Stimulated activated CD4-positive, alpha-beta T cell treated with anti-CD3 and anti-CD28 coated beads, TNF-alpha, amount 100 ng/mL, for 1 hour (primary cell): Measurements from ENCODE around the gene OVOL2.
"Not testable (repeated sequence)": the region's sequence is repeated elsewhere in the genome, so short reads cannot be mapped to it uniquely, and the experiment has no call there.

Experiments used
- DNase-seq, 3 donors: peaks; one replicate each; pipeline ENCODE4 v3.0.0-alpha.2; 2020; ENCODE audit warnings: low read depth in 3 of 3, low spot score in 1 of 3

Gene OVOL2

DNA sequence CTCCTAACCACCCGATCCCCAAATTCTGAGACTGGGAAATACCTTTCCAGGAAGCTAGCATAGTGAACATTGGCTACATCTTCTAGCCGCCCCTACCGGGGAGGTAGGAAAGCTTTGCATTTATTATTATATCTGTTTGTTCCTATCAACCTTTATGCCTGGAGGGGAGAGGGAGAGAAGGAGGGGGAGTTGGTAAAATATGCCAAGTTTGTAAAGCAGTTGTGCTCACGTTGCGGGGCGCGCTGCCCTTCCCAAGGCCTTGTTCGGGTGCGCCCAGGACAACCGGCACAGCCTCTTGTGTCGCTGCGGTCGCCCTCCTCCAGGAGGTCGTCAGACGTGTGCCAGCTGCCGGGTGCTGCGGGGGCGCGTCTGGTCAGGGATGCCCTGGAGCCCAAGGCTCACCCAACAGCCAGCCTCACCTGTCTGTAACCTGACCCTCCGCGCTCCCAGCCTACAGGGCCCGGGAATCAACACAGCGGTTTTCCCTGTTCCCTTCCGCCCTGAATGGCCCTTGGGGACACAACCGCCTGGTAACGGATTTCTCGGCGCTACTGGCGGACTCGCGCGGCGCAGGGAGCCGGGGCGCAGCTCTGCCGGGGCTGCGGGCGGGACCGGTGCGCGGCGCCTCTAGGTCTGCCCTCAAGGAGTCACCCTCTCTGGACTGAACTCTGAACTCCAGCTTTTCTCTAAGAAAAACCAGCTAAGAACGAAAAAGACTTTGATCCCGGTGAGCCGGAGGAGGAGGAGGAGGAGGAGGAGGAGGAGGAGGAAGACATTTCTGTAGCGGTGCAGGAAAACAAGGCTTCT is 1.1 kb upstream of the OVOL2 start:
- DNase-seq, result no peak

GRCh38 chr20:18057994-18058349 is 256 bp upstream of the OVOL2 start:
- DNase-seq, result no peak

DNA sequence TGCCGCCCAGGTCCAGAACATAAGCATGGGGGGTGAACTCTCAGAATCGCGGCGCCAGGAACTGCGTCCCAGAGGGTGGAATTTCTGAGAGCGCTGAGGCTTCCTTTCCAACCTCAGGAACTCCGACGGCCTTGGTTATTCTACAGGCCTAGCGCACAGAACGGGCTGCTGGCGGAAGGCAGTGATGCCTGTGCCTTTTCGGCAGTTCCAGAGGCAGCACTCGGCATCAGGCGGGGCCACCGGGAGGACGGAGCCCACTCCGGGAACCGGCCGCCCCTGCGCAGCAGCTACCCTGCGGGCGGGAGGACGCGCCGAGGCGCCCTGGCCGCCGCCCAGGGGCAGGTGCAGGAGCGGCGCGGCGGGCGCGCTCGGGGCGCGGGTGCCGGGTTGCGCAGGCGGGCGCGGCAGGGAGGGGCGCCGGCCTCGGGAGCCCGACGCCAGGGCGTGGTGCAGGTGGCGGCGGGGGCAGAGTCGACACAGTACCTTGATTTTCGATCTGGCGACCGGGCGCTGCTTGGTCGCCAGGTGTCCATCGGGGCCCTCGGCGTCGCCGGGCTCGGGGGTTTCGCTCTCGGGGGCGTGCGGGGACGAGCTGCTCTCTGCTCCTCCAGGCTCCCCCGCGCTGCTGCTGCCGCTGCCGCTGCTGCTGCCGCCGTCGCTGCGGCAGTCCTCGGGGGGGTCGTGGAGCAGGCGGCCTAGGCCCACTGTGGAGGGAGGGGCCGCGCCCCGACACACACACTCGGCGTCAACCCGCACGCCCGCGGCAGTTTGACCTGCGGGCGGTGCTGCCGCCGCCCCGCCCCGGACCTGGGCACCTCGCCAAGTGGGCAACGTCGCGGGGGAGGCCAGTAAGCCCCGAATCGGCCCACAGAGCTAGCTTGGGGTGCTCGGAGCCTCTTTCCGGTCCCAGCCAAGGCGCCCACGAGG is 1.3 kb downstream of the OVOL2 start:
- no peak for DNase-seq

GRCh38 chr20:18055261-18055660 is 2.5 kb downstream of the OVOL2 start:
- no peak for DNase-seq

GRCh38 chr20:18052856-18053255 is 4.9 kb downstream of the OVOL2 start:
- DNase-seq, result no peak

GRCh38 chr20:18050628-18051027 is 7.1 kb downstream of the OVOL2 start:
- no peak for DNase-seq

- no peak for DNase-seq
Observed at GRCh38 chr20:18048176-18048575, 9.5 kb downstream of the OVOL2 start.

DNA sequence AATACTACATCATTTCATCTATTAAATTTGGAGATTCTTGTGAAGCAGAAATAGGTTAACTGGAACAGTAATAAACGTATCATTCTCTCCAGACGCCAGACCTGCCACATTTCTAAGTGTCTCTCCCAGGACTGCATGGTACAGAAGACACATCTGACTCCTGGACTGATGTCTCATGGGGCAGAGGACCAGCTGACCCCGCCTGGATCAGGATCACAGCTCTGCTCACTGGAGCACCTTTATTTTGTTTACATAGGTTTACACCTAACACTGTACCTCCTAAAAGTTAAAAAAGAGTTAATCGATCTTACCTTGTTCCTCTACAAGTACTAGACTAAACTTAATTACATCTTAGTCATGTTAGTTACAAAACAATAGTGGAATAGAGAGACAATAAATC is 11.2 kb downstream of the OVOL2 start:
- DNase-seq, result no peak

DNA sequence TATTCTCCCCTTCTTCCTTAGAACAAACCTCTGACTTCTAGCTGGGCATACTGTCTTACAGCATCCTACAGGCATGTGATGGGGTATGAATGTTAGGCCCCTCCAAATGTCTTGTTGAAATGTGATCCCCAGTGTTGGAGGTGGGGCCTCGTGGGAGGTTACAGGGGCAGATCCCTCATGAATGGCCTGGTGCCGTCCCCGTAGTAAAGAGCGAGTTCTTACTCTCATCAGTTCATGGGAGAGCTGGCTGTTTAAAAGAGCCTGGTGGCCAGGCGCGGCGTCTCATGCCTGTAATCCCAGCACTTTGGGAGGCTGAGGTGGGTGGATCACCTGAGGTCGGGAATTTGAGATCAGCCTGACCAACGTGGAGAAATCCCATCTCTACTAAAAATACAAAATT is 15.5 kb downstream of the OVOL2 start:
- DNase-seq, result no peak

DNA sequence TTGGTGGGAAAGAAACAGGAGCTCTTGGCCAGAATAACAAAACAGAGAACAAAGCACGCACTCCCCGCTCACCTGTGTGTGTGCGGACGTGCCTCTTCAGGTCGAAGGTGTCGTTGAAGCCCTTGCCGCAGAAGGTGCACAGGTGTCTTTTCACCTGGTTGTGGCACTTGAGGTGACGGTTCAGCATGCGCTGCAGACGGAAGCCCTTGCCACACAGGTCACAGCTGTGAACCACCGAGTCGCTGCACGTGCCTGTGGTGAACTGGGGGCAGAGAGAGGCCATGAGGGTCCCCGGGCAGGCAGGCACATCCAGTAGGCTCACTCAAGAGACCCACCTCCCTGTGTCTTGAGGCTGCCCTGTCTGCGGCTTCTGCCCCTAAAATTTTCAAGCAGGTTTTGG is 16.3 kb downstream of the OVOL2 start:
- DNase-seq, result no peak

GRCh38 chr20:18039063-18039462 is 18.7 kb downstream of the OVOL2 start:
- DNase-seq, result no peak

GRCh38 chr20:18034039-18034438 is 23.7 kb downstream of the OVOL2 start:
- no peak for DNase-seq

DNA sequence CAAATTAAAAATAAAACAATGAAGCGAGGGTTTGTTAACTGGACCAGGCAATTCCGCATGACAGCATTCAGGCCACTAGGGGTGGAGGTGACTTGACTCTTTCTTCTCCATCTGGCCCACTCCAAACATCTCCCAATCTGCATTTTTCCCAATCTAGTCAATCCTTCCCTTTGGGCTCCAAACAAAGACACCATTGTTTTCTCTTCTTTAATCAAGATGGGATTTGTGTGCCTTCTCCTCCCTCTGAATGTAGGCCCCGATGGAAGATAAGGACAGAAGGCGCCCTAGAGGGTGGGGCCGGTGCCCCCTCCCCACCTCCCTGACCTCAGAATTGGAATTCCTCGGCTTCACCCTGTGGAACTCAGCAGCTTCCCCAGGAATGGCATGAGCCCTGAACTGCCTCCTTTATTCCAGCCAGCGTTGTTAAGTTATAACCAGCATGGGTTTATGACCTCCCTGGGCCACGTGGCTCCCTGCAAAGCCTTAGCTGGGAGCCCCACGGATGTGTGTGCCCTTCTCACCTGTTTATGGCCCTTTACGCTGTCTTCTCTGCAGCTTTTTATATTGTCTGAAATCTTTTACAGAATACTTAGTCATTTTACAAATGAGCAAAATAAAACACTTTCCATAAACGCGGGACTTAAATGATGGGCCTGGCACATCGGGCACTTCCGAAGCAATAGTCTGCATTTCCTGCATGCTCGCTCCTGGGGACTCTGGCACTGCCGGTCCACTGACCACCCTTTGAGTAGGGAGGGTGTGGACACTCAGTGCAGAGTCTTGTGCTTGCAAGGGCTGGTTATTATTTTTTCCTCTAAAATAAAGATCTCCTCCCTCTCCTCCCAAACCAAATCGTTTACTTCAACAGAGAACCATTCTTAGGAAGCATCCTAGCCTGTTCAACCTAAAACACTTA is 24.5 kb downstream of the OVOL2 start:
- DNase-seq, result no peak

- DNase-seq, result no peak
Observed at GRCh38 chr20:18031888-18032509, 25.7 kb downstream of the OVOL2 start.

DNA sequence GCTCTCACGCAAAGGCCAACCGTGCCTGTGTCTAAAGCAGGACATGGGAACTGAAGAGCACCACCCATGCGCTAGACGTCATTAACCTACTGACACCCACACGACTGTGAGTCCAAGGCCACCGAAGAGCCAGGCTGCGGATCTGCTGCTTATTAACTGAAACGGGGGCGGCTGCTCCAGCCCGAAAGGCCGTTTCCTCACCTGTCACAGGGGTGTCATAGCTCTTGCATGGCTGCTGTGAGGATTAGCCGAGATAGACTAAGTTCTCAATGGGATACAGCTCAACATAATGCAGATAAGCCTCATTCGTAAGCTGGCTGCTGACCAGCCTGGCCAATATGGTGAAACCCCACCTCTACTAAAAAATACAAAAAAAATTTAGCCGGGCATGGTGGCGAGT is 26.7 kb downstream of the OVOL2 start:
- no peak for DNase-seq

GRCh38 chr20:18030020-18030419 is 27.7 kb downstream of the OVOL2 start:
- no peak for DNase-seq

- not testable (repeated sequence) for DNase-seq
Observed at GRCh38 chr20:18027011-18027410, 30.7 kb downstream of the OVOL2 start.

DNA sequence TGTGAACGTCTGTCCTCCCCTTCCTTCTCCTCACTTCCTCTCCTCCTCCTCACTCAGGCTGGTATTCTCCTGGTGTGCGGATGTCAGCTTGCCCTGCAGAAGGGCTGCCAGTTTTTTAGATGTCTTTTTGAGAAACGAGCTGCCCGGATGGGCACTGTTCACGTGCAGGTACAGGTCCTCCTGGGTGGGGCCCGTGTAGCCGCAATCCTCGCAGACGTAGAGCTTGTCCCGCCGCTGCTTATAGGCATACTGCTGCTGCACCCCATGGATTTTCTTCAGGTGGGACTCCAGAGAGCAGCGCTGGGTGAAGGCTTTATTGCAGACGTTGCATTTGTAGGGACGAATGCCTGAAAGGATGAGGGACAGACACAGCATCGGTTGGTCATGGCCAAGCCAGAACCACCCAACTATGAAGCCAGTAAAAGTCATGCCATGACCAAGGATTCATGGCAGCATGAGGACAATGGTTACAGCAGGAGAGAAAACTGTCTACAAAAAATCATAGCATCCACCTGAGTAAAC is 33.0 kb downstream of the OVOL2 start:
- no peak for DNase-seq

DNA sequence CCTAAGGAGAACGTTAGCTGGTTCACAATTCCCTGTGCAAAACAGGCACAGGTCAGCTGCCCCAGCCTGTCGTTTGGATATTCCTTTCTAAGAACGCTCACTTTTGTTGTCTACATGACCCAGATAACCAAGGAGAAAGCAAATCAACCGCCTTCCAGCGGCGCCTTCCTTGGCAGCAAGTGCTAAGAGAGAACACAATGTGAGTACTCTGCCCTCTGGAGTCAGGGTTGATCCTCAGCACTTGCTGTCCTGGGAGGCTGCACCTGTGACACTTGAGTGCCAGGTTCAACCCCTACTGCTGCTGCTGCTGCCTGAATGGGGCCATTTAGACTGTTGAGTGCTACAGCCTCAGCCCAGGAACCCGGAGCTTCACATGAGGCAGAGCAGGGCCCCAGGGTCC is 36.8 kb downstream of the OVOL2 start:
- no peak for DNase-seq

DNA sequence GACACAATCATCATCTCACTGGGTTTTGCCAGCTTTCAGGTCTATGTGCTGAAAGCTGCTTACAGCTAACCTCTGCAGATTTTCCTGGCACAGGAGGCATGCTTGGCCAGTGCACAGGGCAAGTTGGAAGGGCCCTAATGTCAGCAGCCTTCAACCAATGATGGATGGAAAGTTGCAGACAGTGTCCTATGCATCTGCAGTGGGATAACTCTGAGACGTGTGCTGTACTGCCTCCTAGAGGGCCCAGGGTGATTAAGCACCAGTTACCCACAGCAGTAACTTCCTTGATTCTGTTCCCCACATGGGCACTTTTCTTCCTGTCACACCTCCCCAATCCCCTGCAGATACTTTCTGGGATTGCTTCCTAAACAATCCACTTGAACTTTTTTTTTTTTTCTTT is 38.6 kb downstream of the OVOL2 start:
- no peak for DNase-seq

DNA sequence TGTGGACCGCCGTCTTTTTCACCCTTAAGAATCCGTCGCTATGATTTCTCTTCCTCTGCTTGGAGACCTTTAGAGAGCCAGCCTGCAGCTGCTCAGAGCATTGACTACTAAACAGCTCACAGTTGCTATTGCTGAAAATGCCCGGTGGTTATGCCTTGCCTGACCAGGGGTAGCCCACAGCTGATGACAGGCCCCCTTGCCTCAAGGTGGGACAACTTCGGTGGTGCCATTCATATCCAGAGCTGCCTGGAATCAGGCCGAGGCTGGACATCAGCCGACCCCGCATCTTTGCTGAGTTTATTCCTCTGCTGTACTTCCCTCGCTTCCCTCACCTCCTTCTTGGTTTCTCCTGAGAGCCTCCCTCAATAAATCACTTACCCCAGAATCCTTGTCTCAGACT is 39.6 kb downstream of the OVOL2 start:
- DNase-seq, result no peak
